B cell (primary cell): Measurements from ENCODE around the gene CCR5AS.

Experiments used
- EZH2 ChIP-seq: IDR thresholded peaks from 2 replicates; pipeline ENCODE4 v1.6.1; 2012; ENCODE audit warnings: borderline replicate concordance, low read depth, mild to moderate bottlenecking, moderate library complexity, low read length; ENCODE audit not compliant: insufficient read depth, poor library complexity, severe bottlenecking
- TF ChIP-seq, protein P1 (sequence below): fragments of 200-600 bp; IDR thresholded peaks from one replicate; pipeline ENCODE4 v1.8.0; 2022; ENCODE audit warnings: antibody characterized with exemption, mild to moderate bottlenecking

GRCh38 chr3:46447228-46447985 lies 40.5 kb upstream of the CCR5AS start:
- no peak for TF ChIP-seq EZH2
- TF ChIP-seq, protein P1, sequence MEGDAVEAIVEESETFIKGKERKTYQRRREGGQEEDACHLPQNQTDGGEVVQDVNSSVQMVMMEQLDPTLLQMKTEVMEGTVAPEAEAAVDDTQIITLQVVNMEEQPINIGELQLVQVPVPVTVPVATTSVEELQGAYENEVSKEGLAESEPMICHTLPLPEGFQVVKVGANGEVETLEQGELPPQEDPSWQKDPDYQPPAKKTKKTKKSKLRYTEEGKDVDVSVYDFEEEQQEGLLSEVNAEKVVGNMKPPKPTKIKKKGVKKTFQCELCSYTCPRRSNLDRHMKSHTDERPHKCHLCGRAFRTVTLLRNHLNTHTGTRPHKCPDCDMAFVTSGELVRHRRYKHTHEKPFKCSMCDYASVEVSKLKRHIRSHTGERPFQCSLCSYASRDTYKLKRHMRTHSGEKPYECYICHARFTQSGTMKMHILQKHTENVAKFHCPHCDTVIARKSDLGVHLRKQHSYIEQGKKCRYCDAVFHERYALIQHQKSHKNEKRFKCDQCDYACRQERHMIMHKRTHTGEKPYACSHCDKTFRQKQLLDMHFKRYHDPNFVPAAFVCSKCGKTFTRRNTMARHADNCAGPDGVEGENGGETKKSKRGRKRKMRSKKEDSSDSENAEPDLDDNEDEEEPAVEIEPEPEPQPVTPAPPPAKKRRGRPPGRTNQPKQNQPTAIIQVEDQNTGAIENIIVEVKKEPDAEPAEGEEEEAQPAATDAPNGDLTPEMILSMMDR: no peak
